ENCODE data around the gene MYH9.

Gene MYH9

DNA sequence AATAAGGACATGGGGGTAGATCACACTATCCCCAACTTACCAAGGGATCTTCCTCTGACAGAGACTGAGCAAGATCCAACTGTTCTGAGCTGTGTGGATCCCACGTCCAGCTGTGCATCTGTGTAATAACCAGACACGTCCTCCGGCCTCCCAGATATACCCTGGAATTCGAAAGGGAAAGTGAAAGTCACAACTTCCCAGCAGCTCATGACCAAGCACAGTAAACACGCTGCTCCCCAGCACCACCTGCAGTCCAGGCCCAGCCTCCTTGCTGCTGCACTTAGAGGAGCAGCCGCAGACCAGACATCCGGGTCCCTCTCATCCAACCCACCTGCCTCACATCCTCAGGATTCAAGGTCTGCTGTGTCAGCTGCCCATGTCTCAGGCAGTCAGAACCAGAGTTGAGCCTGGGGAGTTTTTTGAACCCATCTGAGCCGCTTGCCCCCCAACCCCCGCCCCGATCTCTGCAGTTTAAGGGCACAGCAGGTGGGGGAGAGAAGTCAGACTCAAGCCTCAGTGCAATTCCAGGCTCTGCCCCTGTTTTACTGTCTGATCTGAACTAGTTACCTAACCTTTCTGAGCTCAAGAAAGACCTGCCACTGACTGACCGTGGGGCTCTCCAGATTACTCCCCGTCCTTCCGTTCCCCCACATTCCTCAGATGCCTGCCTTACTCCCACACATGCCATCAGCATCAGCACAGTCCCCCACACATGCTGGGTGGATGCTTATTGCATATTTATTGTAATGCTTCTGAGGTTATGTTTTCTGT is 148.2 kb downstream of the MYH9 start, which contains the start of gene APOL2:
Gene APOL2 (minus strand): TSS at position 127 of the 771 bp plus-strand sequence. CDS start 6,365 bp downstream, outside the sequence.
- peak; percentile 84 to 85 for DNase-seq

DNA sequence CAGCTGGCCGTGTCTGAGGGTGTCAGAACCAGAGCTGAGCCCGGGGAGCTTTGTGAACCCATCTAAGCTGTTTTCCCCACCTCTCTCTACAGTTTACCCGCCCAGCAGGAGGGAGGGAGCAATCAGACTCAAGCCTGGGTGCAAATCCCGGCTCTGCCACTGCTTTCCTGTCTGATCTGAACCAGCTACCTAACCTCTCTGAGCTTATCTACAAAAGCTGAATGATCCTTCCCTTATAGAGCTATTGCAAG is 148.7 kb downstream of the MYH9 start:
- DNase-seq: no peak

DNA sequence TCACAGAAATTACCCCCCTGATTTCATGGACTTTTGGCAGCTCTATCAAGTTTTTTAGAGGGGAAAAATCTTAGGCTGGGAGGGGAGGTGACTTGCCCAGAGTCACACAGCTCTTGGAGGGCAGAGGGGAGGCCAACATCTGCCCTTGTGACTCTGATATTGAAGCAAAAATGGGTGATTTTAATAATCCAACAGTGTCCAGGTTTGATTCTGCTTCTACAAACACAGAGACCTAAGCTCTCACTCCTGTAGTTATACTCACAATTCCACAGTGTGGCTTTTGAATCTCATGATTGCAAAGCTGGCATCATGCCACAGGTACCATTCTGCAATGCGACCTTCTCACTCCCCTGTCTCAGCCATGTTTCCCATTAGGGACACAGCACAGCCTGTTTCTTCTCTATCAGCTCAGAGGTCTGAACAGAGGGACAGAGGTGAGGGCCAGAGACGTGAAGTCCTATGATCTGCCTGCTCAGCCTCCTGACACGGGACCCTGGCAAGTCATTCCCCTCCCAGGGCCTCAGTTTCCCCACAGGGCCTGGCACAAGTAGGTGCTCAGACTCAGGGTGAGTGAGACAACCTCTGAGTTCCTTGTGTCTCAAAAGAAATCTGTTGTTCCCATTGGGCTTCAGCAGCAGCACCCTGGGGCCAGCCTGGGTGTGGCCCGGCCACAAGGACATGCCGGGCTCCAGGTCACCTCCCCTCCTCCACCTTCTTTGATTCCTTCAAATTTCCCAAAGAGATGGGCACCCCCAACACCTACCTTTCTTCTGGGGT is 149.2 kb downstream of the MYH9 start:
- no peak for DNase-seq

DNA sequence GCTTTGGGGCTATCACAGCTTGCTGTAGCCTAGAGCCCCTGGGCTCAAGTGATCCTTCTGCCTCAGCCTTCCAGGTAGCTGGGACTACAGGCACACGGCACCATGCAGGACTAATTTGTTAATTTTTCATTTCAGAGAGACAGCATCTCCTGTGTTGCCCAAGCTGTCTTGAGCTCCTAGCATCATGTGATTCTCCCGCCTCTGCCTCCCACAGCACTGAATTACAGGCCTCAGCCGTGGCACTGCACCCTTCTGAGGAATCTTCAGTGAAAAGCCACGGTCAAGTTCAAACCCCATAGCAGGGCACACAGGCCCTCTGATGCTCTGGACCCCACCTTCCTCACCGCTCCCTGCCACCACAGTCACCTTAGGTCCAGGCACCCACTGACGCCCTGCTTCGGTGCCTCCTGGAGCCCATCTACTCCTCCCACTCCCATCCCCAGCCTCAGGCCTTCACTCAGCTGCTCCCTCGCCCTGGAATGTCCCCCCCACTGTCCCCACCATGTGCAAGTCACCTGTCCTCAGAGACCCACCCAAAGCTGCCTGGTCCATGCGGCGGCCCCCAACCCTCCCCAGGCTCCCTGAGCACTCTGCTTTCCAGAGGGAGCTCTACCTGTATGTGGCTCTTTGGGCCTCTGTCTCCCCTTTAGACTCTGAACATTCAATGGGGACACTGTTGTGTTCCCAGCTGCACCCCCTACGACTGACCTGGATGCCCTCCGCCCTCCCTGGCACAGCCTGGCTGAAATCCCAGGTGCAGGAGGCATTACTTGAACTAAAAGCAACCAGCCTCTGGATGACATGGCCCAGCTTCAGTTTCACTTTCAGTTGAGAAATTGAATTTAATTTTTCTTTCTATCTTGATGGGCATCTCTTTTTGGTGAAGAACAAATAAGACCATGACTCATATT is 150.1 kb downstream of the MYH9 start:
- DNase-seq: peak; percentile 19 to 20

DNA sequence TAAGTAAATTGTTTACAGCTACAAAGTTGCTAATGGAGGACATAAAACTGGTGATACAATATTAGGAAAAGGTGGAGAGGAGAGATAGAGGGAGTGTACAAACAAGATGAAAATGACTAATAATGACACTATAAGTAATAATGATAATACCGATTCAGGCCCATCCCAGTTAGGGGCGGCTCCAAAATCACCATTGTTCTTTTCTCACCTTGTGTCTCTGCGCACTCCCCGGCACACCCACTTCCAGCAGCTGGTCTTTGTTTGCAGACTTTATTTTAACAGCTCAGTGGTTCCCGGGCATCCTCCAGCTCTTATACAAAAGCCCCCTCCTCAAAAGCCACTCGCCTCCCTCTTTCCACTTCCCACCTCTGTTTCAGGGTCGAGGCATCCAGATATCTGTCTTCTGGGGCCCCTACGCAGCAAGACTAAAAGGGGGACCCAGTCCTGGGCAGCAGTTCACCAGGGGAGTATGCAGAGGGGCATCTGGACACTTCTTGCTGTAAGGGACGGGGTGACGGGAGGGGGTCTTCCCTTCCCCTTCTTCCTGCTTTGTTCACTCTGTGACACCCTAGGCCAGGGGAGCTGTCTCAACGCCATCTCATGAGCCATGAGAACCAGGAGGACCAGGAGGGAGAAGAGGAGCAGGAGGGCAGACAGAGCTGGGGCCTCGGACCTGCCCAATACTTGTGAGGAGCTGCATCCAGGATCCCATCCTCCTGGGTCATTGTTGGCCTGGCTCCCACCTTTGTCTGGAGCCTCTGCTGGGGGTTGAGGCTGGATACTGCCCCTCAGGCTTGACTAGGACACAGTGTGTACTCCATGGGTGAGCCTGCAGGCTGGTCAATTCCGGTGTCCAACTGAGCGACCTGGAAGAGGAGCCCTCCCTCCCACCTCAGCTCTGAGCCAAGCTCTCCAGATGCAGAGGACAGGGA is 151.1 kb downstream of the MYH9 start:
- no peak for DNase-seq

DNA sequence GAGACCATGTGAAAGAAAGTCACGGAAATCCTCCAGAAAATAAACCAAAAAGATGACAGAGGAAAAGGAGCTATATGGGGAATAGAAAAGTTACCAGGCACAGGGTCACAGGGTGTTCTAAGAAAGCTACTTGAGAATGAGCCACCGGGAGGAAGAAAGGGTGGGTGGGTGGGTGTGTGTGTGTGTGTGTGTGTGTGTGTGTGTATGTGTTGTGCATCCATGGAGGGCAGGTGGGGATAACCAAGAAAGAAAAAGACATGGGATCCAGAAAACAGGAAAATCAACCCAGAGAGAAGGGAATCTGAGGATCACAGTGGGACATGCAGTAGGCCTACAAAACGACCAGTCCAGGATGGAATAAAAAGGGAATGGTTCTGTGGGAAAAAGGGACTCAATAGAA is 152.2 kb downstream of the MYH9 start:
- no peak for DNase-seq

DNA sequence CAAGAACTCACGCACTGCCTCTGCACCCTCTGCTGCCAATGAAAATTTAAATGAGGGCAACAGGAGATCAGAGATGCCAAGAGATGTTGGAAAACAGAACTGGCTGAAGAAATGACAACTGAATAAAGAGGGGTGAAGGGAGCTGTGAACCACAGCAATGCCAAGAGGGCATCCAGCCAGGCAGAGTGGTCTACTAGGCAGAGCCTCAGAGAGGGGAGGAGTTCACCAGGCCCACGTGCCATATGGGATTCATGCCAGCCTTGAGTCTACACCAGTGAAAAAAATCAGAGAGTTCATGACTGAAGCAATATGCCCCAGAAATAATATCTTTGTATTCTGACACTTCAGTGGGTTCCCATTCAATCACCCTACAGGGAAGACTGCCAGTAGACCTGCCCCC is 152.8 kb downstream of the MYH9 start:
- DNase-seq: no peak

DNA sequence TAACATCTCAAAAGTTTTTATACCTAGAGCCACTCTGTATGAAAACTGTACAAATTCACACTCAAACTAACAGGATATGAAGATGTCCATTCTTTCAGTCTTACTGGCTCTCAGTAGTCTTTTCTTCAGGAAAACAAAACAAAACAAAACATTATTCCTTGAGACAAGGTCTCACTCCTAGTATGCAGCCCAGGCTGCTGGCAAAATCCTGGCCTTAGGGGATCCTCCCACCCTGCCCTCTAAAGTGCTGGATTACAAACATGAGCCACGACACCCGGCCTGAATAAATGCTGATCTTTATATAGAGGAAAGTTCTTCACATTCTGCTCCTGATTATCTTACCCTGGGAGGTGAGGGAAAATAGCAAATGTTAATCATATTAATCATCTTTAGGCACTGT is 153.6 kb downstream of the MYH9 start:
- DNase-seq: no peak

DNA sequence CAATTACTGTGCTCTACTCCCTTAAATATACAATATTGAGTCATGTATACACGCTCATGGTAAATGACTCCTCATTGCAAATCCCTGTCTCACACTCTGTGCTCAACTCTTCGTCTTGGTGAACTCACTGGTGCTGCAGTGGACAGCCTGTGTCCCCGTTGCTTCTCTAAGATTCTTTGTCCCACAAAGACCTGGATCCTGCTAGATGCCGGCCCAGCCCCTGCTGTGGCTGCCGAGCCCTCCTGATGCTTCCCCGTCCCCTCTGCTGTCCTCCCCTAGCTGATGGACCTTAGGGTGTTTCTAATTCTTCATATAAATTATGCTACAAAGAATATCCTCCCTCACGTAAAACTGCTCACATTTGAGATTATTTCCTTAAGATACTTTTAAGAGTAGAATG is 154.0 kb downstream of the MYH9 start:
- DNase-seq: no peak

DNA sequence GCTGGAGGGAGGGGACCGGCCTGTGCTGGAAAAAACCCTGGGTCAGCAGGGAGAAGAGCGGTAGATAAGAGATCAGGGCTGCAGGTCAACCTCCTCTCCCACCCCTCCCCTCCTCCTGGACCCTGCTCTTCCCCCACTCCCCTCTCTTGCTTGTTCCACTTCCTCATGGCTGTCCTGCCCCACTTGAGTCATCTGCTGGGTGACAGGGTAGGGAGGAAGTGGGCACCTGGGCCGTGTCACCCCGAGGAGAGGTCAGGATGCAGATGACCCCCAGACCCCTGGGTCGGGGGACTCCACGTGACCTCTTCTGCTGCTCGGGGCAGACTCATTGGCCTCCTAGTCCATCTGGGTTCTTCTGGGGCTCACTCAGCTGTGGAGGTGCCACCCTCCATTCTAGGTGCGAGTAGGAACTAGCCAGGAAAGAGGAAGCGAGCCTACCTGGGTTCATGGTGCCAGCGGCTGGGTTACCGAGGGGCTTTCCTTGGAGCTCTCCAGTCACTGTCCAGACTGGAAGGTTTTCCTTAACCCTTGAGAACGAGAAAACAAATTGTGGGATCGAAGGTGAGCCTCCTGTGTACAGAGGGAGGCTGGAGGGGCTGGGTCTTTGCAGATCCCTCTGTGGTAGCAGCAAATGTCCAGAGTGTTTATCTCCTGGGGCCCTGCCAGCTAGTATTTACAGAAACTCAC is 154.9 kb downstream of the MYH9 start:
- DNase-seq: no peak

Measured in activated CD4-positive, alpha-beta T cell treated with anti-CD3 and anti-CD28 coated beads for 4 hours (primary cell).